Measurements from ENCODE around the gene ARHGEF16. TPM values are rescaled to one million over a fixed set of nuclear protein-coding genes. Genes with fewer than 3 reads are reported as not detected.
A peak's percentile ranks its signal among the peaks of the same experiment; 100 is the strongest.

The ARHGEF16 gene
- total RNA-seq, 6 donors from 2014 or later = 11.9 to 28.9 (median 13.4) TPM

DNA sequence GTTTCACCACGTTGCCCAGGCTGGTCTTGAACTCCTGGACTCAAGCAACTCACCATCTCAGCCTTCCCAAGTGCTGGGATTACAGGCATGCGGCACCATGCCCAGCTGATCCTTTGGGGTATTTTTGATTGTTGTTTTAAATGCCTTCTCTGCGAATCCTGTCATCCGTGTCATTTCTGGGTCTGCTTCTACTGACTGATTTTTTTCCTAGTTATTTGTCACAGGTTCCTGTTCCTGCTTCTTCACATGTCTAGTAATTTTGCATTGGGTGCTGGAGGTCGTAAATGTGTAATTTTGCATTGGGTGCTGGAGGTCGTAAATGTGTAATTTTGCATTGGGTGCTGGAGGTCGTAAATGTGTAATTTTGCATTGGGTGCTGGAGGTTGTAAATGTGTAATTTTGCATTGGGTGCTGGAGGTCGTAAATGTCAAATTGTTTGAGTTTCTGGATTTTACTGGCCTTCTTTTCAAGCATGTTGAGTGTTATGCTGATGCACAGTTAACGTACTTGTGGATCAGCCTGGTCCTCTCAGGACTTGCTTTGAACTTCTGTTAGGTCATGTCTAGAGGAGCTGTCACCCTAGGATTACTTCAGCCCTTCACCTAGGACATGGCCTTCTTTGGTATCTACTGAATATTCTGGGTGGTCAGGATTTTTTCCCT is 4.1 kb upstream of the ARHGEF16 start:
- no peak for ATAC-seq (ENCODE audit: low FRiP score in 2 of 2)

DNA sequence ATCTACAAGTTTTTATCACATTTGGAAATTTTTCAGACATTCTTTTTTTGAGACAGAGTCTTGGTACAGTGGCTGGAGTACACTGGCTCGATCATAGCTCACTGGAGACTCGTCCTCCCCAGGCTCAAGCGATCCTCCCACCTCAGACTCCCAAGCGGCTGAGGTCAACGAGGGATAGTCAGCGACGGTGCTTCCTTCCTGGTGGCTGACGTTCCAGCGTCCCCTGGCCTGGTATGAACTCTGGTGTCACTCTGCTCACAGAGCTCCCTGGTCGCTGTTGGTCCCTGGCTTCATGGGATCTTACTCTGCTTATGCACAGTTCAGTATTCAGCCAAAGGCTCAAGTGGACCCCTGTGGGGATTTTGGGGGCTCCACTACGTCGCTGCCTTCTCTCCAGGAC is 3.5 kb upstream of the ARHGEF16 start:
- H3K9me3 ChIP-seq = no peaks in the 10 kb centered on the region
- H3K27ac ChIP-seq = no peak overlapping the region
- no peaks in the 10 kb centered on the region for H3K36me3 ChIP-seq
- no peak for TF ChIP-seq POLR2A (IDR thresholded peaks at IDR 0.05)
- TF ChIP-seq POLR2AphosphoS5 (IDR thresholded peaks at IDR 0.05) = no peak
- TF ChIP-seq, protein P1, sequence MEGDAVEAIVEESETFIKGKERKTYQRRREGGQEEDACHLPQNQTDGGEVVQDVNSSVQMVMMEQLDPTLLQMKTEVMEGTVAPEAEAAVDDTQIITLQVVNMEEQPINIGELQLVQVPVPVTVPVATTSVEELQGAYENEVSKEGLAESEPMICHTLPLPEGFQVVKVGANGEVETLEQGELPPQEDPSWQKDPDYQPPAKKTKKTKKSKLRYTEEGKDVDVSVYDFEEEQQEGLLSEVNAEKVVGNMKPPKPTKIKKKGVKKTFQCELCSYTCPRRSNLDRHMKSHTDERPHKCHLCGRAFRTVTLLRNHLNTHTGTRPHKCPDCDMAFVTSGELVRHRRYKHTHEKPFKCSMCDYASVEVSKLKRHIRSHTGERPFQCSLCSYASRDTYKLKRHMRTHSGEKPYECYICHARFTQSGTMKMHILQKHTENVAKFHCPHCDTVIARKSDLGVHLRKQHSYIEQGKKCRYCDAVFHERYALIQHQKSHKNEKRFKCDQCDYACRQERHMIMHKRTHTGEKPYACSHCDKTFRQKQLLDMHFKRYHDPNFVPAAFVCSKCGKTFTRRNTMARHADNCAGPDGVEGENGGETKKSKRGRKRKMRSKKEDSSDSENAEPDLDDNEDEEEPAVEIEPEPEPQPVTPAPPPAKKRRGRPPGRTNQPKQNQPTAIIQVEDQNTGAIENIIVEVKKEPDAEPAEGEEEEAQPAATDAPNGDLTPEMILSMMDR (IDR thresholded peaks at IDR 0.05) = no peak
- no peak for TF ChIP-seq EP300 (IDR thresholded peaks at IDR 0.05)
- no peak overlapping the region for H3K4me3 ChIP-seq
- 55 to 79% methylated on average over 8 to 12 of the region's 12 CpGs for WGBS, 2 donors
- peaks cover 0 to 12% (median 0%) of the 10 kb centered on the region in 4 donors for H3K27me3 ChIP-seq
- DNase-seq (no peak), ATAC-seq (ENCODE audit: low FRiP score in 2 of 2) (no peak)
- peaks cover 16 to 29% (median 21%) of the 10 kb centered on the region in 4 donors for H3K4me1 ChIP-seq

More for the DNA sequence above, 4.1 kb upstream of the ARHGEF16 start:
- no peak overlapping the region for H3K4me3 ChIP-seq
- no peaks in the 10 kb centered on the region for H3K9me3 ChIP-seq
- no peak for DNase-seq
- H3K27ac ChIP-seq = no peak overlapping the region
- peaks cover 0 to 12% (median 0%) of the 10 kb centered on the region in 4 donors for H3K27me3 ChIP-seq
- no peaks in the 10 kb centered on the region for H3K36me3 ChIP-seq
- WGBS, 2 donors = 82 to 87% methylated on average over 9 of the region's 9 CpGs
- TF ChIP-seq POLR2AphosphoS5 (IDR thresholded peaks at IDR 0.05) (no peak), POLR2A (IDR thresholded peaks at IDR 0.05) (no peak), EP300 (IDR thresholded peaks at IDR 0.05) (no peak)
- peaks cover 16 to 26% (median 20%) of the 10 kb centered on the region in 4 donors for H3K4me1 ChIP-seq

DNA sequence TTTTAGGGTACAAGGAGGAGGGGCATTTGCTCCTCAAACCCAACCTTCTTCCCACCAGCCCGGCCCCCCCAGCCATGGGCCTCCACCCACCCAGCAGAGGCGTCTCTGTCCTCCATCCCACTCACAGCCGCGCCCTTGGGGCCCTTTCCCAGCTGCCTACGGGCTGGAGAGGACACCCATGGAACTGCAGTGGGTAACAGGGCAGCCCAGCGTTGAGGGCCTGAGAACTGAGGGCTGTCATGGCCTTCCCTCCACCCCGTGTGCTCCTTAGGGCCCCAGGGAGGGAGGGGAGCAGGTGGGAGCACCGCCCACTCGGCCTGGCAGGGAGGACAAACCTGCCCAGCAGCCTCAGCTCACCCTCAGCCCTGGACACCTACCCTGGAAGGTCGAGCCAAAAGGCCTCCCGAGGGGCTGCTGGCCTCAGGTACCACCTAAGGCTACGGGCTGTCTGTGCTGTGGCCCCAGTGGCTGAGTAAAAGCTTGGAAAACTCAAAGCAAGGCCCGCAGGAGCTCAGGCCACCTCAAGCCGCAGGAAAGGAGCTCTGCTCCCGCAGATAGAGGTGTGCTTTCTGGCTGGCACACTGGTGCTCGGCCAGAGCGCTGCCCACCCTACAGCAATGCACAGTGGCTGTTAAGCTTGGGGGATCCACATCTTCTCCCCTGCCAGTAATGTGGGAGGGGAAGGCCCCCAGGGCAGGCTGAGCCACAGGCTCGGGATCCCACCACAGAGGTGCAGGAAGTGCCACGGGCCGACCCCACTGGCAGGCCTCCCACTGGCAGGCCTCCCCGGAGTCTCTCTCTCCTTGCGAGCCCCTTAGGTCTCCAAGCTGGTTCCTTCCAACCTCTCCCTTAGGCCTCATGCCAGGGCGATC is 2.2 kb upstream of the ARHGEF16 start:
- no peak overlapping the region for H3K4me3 ChIP-seq
- DNase-seq (peak in 1 of 2 donors; percentile 61), ATAC-seq (ENCODE audit: low FRiP score in 2 of 2) (no peak)
- TF ChIP-seq POLR2A (IDR thresholded peaks at IDR 0.05) = no peak
- WGBS, 2 donors = 62 to 76% methylated on average over 14 to 19 of the region's 23 CpGs
- peaks cover 16 to 29% (median 21%) of the 10 kb centered on the region in 4 donors for H3K4me1 ChIP-seq
- no peaks in the 10 kb centered on the region for H3K9me3 ChIP-seq
- H3K36me3 ChIP-seq = no peaks in the 10 kb centered on the region
- peaks cover 0 to 12% (median 0%) of the 10 kb centered on the region in 4 donors for H3K27me3 ChIP-seq
- no peak overlapping the region for H3K27ac ChIP-seq

DNA sequence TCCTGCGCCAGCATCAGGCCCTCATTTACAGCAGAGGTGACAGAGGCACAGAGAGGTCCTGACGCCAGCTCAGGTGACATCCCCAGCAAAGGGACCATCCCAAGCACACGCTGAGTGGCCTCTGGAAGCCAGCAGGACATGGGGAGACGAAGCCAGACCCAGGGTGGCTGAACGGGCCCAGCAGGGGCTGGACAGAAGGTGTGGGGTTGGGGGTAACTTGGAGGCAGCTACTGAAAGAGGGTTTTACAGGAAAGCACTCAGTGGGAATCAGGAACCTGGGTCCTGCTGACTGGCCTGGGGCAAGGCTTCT is 1.6 kb upstream of the ARHGEF16 start:
- no peak overlapping the region for H3K4me3 ChIP-seq
- H3K36me3 ChIP-seq = no peaks in the 10 kb centered on the region
- TF ChIP-seq, protein P1 (IDR thresholded peaks at IDR 0.05) = no peak
- TF ChIP-seq POLR2AphosphoS5 (IDR thresholded peaks at IDR 0.05) (no peak), EP300 (IDR thresholded peaks at IDR 0.05) (no peak), POLR2A (IDR thresholded peaks at IDR 0.05) (no peak)
- no peak overlapping the region for H3K27ac ChIP-seq
- H3K4me1 ChIP-seq = peaks cover 21 to 30% (median 23%) of the 10 kb centered on the region in 4 donors
- no peaks in the 10 kb centered on the region for H3K9me3 ChIP-seq
- 47 to 83% methylated on average over 1 to 5 of the region's 5 CpGs for WGBS, 2 donors
- H3K27me3 ChIP-seq = peaks cover 0 to 12% (median 0%) of the 10 kb centered on the region in 4 donors
- DNase-seq = no peak
- no peak for ATAC-seq (ENCODE audit: low FRiP score in 2 of 2)

DNA sequence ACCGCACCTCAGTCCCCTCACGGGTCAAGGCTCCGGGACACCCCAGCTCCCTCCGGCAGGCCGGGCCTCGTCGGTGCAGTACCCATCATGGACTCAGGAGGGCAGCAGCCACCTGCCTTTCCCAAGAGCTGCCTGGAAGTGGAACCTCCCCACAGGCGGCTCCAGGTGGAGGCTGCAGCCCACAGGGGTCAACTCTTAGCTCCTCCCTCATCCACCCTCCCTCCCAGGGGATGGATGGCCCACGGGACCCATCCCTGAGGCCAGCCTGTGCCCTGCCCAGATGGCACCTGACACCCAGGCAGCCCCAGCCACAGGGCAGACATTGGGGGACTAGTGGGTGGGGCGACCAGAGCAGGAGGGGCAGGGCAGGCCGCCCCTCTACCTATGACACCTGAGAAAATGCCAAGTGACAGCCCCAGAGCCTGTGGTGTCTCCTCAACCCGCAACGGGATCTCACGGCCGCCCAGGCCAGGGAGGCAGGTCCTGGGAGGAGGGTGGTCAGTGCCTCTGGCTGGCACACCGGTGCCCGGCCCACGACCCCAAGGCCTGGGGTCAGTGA is 1.2 kb upstream of the ARHGEF16 start:
- DNase-seq = peak; percentile 81 to 93
- H3K27me3 ChIP-seq = peaks cover 0 to 12% (median 0%) of the 10 kb centered on the region in 4 donors
- H3K27ac ChIP-seq = no peak overlapping the region
- no peaks in the 10 kb centered on the region for H3K36me3 ChIP-seq
- peaks cover 22 to 35% (median 26%) of the 10 kb centered on the region in 4 donors for H3K4me1 ChIP-seq
- TF ChIP-seq, protein P1 (IDR thresholded peaks at IDR 0.05) = peak; percentile 95 to 97 (median 96)
- TF ChIP-seq POLR2A (IDR thresholded peaks at IDR 0.05) (no peak), POLR2AphosphoS5 (IDR thresholded peaks at IDR 0.05) (no peak)
- no peak overlapping the region for H3K4me3 ChIP-seq
- H3K9me3 ChIP-seq = no peaks in the 10 kb centered on the region
- peak; percentile 86 to 92 for ATAC-seq (ENCODE audit: low FRiP score in 2 of 2)
- WGBS, 2 donors = 37 to 100% methylated on average over 1 to 15 of the region's 18 CpGs
